Colonic mucosa (tissue), 4 donors: ENCODE results near the gene CACNA1A. TPM values are rescaled to one million over a fixed set of nuclear protein-coding genes. Genes with fewer than 3 reads are reported as not detected.

Experiments used
- DNase-seq: peaks from one replicate; pipeline ENCODE4 v3.0.0-alpha.2; 2020
- H3K27ac ChIP-seq: fragments of 200-600 bp; one replicate; pipeline ENCODE4 v1.8.0; 2021
- H3K27me3 ChIP-seq: fragments of 200-600 bp; one replicate; pipeline ENCODE4 v1.8.0; 2021
- H3K36me3 ChIP-seq: fragments of 200-600 bp; one replicate; pipeline ENCODE4 v1.8.0; 2021
- H3K4me1 ChIP-seq: fragments of 200-600 bp; one replicate; pipeline ENCODE4 v1.8.0; 2021; ENCODE audit warnings: mild to moderate bottlenecking
- H3K4me3 ChIP-seq: fragments of 200-600 bp; one replicate; pipeline ENCODE4 v1.8.0; 2021
- H3K9ac ChIP-seq, 2 donors: one replicate each; pipeline ENCODE4 v1.7.0; 2013; ENCODE audit warnings: control low read depth in 2 of 2, low read depth in 2 of 2, low read length in 2 of 2
- H3K9me3 ChIP-seq: fragments of 200-600 bp; one replicate; pipeline ENCODE4 v1.8.0; 2021
- intact Hi-C: fragments of 100-400 bp; cut with DNase I; formaldehyde crosslinking; loops from one replicate; pipeline ENCODE4 v1.14.1; 2022
- total RNA-seq, 2 donors: library from RNA; stranded (reverse); fragmentation: NEBNext Ultra II Directional in 1 of 2; extraction: Animal tissue kit (Norgen Biotek cat#: 25700) in 1 of 2; gene quantifications; one replicate each; pipeline ENCODE4 v1.2.1, GENCODE V29; 2021
- TF ChIP-seq, protein P1 (sequence below): fragments of 200-600 bp; IDR thresholded peaks from one replicate; pipeline ENCODE4 v1.8.0; 2022; ENCODE audit warnings: antibody characterized with exemption, mild to moderate bottlenecking
- donor health status: healthy.
- donor health status: DM: no; HTN: no; CAD: no.
- donor health status: DM: no; HTN: no; CAD: no.

Gene CACNA1A
- total RNA-seq, 2 donors from 2014 or later: 4.9 to 6.1 TPM

DNA sequence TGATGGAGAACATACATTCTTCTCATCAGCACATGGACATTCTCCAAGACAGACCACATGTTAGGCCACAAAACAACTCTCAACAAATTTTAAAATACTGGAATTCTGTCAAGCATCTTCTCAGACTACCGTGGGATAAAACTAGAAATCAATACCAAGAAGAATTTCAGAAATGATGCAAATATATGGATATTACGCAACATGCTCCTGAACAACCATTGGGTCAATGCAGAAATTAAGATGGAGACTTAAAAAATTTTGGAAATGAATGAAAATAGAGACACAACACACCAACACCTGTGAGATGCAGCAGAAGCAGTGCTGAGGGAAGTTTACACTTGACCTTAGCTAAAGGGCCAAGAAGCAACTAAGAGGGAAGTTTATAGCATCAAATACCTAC, 162.8 kb downstream of the CACNA1A start:
- intact Hi-C loops: no loop called here
- Histone ChIP-seq H3K9me3 (no peaks in the 10 kb centered on the region), H3K4me3 (no peak overlapping the region), H3K9ac (no peak overlapping the region), H3K27ac (no peak overlapping the region), H3K4me1 (no peaks in the 10 kb centered on the region), H3K27me3 (no peaks in the 10 kb centered on the region), H3K36me3 (no peaks in the 10 kb centered on the region)
- no peak for DNase-seq
- TF ChIP-seq, protein P1, sequence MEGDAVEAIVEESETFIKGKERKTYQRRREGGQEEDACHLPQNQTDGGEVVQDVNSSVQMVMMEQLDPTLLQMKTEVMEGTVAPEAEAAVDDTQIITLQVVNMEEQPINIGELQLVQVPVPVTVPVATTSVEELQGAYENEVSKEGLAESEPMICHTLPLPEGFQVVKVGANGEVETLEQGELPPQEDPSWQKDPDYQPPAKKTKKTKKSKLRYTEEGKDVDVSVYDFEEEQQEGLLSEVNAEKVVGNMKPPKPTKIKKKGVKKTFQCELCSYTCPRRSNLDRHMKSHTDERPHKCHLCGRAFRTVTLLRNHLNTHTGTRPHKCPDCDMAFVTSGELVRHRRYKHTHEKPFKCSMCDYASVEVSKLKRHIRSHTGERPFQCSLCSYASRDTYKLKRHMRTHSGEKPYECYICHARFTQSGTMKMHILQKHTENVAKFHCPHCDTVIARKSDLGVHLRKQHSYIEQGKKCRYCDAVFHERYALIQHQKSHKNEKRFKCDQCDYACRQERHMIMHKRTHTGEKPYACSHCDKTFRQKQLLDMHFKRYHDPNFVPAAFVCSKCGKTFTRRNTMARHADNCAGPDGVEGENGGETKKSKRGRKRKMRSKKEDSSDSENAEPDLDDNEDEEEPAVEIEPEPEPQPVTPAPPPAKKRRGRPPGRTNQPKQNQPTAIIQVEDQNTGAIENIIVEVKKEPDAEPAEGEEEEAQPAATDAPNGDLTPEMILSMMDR: no peak

DNA sequence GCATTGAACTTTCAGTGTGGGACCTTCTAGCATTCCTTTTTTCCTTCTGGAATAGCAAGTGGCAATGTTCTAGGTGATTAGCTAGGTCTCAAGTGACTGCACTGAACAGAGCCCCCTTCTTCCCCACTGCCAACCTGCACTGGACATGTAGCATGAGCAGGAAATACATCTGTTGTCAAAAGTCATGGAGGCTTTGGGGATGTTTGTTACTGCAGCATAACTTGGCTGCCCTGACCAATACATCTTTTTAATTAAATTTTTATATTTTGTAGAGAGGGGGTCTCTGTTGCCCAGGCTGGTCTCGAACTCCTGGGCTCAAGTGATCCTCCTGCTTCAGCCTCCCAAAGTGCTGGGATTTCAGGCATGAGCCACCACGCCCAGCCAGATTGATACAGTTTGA, 163.6 kb downstream of the CACNA1A start:
- no peaks in the 10 kb centered on the region for H3K36me3 ChIP-seq
- H3K4me3 ChIP-seq: no peak overlapping the region
- intact Hi-C loops: no loop called here
- no peak for DNase-seq
- H3K4me1 ChIP-seq: no peaks in the 10 kb centered on the region
- no peaks in the 10 kb centered on the region for H3K9me3 ChIP-seq
- TF ChIP-seq, protein P1: no peak
- H3K27me3 ChIP-seq: no peaks in the 10 kb centered on the region
- H3K27ac ChIP-seq: no peak overlapping the region
- no peak overlapping the region for H3K9ac ChIP-seq

DNA sequence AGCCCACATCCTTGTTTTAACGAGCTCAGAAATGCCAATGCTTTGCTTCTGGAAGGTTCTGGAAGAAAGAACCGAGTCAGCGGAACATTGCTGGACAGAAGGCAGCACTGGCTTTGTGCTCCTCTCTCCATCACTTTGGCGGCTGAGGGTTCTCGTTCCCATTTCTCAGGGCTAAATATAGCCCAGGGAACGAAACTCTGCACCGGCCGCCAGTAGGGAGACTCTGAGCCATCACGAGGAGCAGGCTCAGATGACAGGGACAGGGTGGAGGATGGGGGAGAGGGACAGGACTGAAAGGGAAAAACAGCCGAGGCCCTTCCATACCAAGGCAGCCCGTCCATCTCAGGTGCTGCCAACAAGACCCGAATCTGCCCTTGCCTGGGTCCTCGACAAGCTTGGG, 166.4 kb downstream of the CACNA1A start:
- Histone ChIP-seq H3K27ac (no peak overlapping the region), H3K9ac (no peak overlapping the region), H3K4me1 (no peaks in the 10 kb centered on the region), H3K4me3 (no peak overlapping the region), H3K27me3 (no peaks in the 10 kb centered on the region), H3K36me3 (no peaks in the 10 kb centered on the region), H3K9me3 (no peaks in the 10 kb centered on the region)
- DNase-seq: no peak
- TF ChIP-seq, protein P1: no peak
- intact Hi-C loops: no loop called here

DNA sequence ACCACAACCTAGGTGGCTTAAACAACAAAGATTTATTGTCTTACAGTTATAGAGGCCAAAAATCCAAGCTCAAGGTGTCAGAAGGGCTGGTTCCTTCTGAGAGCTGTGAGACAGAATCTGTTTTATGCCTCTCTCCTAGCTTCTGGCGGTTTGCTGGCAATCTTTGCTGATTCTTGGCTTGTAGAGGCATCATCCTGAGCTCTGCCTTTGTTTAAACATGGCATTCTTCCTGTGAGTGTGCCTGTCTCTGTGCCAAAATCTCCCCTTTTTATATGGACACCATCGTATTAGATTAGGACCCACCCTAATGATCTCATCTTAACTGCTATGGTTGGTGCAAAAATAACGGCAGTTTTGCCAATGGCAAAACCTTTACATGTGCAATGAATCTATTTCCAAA, 169.1 kb downstream of the CACNA1A start:
- DNase-seq: no peak
- TF ChIP-seq, protein P1: no peak
- H3K4me1 ChIP-seq: no peaks in the 10 kb centered on the region
- H3K9ac ChIP-seq: no peak overlapping the region
- H3K36me3 ChIP-seq: no peaks in the 10 kb centered on the region
- intact Hi-C loops: no loop called here
- H3K9me3 ChIP-seq: no peaks in the 10 kb centered on the region
- H3K27me3 ChIP-seq: no peaks in the 10 kb centered on the region
- H3K27ac ChIP-seq: no peak overlapping the region
- no peak overlapping the region for H3K4me3 ChIP-seq

DNA sequence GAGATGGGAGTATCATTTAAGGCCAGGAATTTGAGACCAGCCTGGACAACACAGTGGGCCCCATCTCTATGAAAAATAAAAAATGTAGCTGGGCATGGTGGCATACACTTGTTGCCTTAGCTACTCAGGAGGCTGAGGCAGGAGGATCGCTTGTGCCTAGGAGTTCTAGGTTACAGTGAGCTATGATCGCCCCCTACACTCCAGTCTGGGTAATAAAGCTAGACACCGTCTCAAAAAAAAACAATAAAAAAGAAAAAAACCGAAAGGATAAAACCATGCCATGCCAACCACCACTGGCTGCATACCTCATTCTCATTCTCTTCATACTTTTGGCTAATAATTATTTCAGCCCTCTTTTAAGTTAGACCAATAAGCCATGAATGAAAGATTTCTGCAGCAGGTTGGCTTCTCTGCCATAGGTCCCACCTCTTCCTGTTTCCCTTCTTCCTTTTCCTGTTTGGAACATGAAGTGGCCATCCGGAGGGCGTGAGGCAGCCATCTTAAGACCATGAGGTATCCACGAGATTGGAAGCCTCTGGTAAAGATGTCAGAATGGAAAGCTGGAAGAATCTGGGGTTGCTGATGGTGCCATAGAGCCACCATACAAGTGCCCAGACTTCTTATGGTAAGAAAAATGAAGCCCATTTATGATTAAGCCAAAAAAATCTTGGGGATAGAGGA, 171.3 kb downstream of the CACNA1A start:
- H3K4me3 ChIP-seq: no peak overlapping the region
- H3K36me3 ChIP-seq: no peaks in the 10 kb centered on the region
- TF ChIP-seq, protein P1: no peak
- H3K9me3 ChIP-seq: no peaks in the 10 kb centered on the region
- no peaks in the 10 kb centered on the region for H3K27me3 ChIP-seq
- no peak overlapping the region for H3K9ac ChIP-seq
- H3K4me1 ChIP-seq: no peaks in the 10 kb centered on the region
- no peak for DNase-seq
- H3K27ac ChIP-seq: no peak overlapping the region
- intact Hi-C loops: no loop called here
